Activated CD8-positive, alpha-beta memory T cell treated with anti-CD3 and anti-CD28 coated beads, Interleukin-2, amount 10 ng/mL, durations not matched to agents 7 days and 5 days (primary cell): ENCODE measurements around the gene VASH1. TPM values are rescaled to one million over a fixed set of nuclear protein-coding genes. Genes with fewer than 3 reads are reported as not detected.

Source experiments
- ATAC-seq: fragments of 150-1000 bp; cut with Tn5 transposase; one replicate; pipeline ENCODE4 v1.10.0; 2021; ENCODE audit warnings: moderate library complexity
- CTCF ChIA-PET: fragments of 350-600 bp; sonication (Branson Sonifier 250); formaldehyde crosslinking; loops from one replicate; lab custom pipeline; 2021; ENCODE audit warnings: antibody characterized with exemption; lab: Charles Lee
- DNase-seq: peaks from one replicate; pipeline ENCODE4 v3.0.0-alpha.2; 2020
- H3K27ac Mint-ChIP-seq: one replicate; pipeline ENCODE4 v1.8.0; 2021; ENCODE audit warnings: mild to moderate bottlenecking, mixed read lengths
- H3K27me3 Mint-ChIP-seq: one replicate; pipeline ENCODE4 v1.8.0; 2021; ENCODE audit warnings: mixed read lengths
- H3K36me3 Mint-ChIP-seq: one replicate; pipeline ENCODE4 v1.8.0; 2021; ENCODE audit warnings: mild to moderate bottlenecking, mixed read lengths
- H3K4me1 Mint-ChIP-seq: one replicate; pipeline ENCODE4 v1.8.0; 2021; ENCODE audit warnings: mixed read lengths
- H3K4me3 Mint-ChIP-seq: one replicate; pipeline ENCODE4 v1.8.0; 2021; ENCODE audit warnings: mild to moderate bottlenecking, moderate library complexity, mixed read lengths
- H3K9me3 Mint-ChIP-seq: one replicate; pipeline ENCODE4 v1.8.0; 2022; ENCODE audit warnings: low read depth, mixed read lengths
- total RNA-seq, 2 experiments: library from RNA; stranded (reverse); gene quantifications; one replicate each; pipeline ENCODE4 v1.2.3, GENCODE V29; 2021

The VASH1 gene
- total RNA-seq, 2 experiments from 2014 or later = 3.3 to 8.1 TPM

GRCh38 chr14:76754586-76754985, 6.7 kb upstream of the VASH1 start:
- ATAC-seq (no peak), DNase-seq (no peak)
- H3K27me3 Mint-ChIP-seq = peaks cover 20% of the 10 kb centered on the region
- H3K27ac Mint-ChIP-seq = no peak overlapping the region
- H3K4me3 Mint-ChIP-seq = no peak overlapping the region
- CTCF ChIA-PET = no interaction called here
- H3K4me1 Mint-ChIP-seq = no peaks in the 10 kb centered on the region
- H3K36me3 Mint-ChIP-seq = no peaks in the 10 kb centered on the region
- no peaks in the 10 kb centered on the region for H3K9me3 Mint-ChIP-seq

GRCh38 chr14:76755610-76756370, 5.5 kb upstream of the VASH1 start:
- Mint-ChIP-seq H3K36me3 (no peaks in the 10 kb centered on the region), H3K27ac (no peak overlapping the region), H3K4me3 (no peak overlapping the region), H3K9me3 (no peaks in the 10 kb centered on the region), H3K27me3 (peaks cover 31% of the 10 kb centered on the region), H3K4me1 (peaks cover under 1% of the 10 kb centered on the region)
- no peak for ATAC-seq
- CTCF ChIA-PET = interaction anchor here (0.7 kb wide), 1 partner anchor 29 kb away, joined by 3 read pairs; no protein-coding TSS in a partner anchor
- no peak for DNase-seq

GRCh38 chr14:76756371-76756750, 4.9 kb upstream of the VASH1 start:
- DNase-seq = no peak
- peaks cover 33% of the 10 kb centered on the region for H3K27me3 Mint-ChIP-seq
- H3K9me3 Mint-ChIP-seq = no peaks in the 10 kb centered on the region

GRCh38 chr14:76759589-76759988, 1.7 kb upstream of the VASH1 start:
- no peak for DNase-seq
- H3K9me3 Mint-ChIP-seq = no peaks in the 10 kb centered on the region
- peaks cover 52% of the 10 kb centered on the region for H3K27me3 Mint-ChIP-seq
- no peak overlapping the region for H3K4me3 Mint-ChIP-seq
- no peak for ATAC-seq
- no peak overlapping the region for H3K27ac Mint-ChIP-seq
- H3K4me1 Mint-ChIP-seq = peaks cover 7% of the 10 kb centered on the region
- H3K36me3 Mint-ChIP-seq = no peaks in the 10 kb centered on the region
- CTCF ChIA-PET = interaction anchor here (1.1 kb wide), 1 partner anchor 49 kb away, joined by 3 read pairs; no protein-coding TSS in a partner anchor

More at GRCh38 chr14:76756371-76756750, 4.9 kb upstream of the VASH1 start:
- no peak overlapping the region for H3K27ac Mint-ChIP-seq
- H3K36me3 Mint-ChIP-seq = no peaks in the 10 kb centered on the region
- peaks cover 2% of the 10 kb centered on the region for H3K4me1 Mint-ChIP-seq
- CTCF ChIA-PET = interaction anchor here (0.7 kb wide), 1 partner anchor 29 kb away, joined by 3 read pairs; no protein-coding TSS in a partner anchor
- H3K4me3 Mint-ChIP-seq = no peak overlapping the region
- ATAC-seq = no peak

- Mint-ChIP-seq H3K4me1 (peaks cover 7% of the 10 kb centered on the region), H3K4me3 (peak overlapping the region; percentile 61), H3K36me3 (no peaks in the 10 kb centered on the region), H3K9me3 (no peaks in the 10 kb centered on the region), H3K27me3 (peaks cover 53% of the 10 kb centered on the region), H3K27ac (no peak overlapping the region)
- CTCF ChIA-PET = interaction anchor here (1.0 to 1.1 kb wide), 3 partner anchors 24 to 51 kb away, joined by 3 to 5 read pairs (median 4); no protein-coding TSS in a partner anchor
- ATAC-seq (no peak), DNase-seq (peak; percentile 32)
Measured at GRCh38 chr14:76760331-76761135, 735 bp upstream of the VASH1 start.

GRCh38 chr14:76761960-76762410, 717 bp downstream of the VASH1 start:
- no peaks in the 10 kb centered on the region for H3K36me3 Mint-ChIP-seq
- H3K4me3 Mint-ChIP-seq = peak overlapping the region; percentile 66
- CTCF ChIA-PET = interaction anchor here (1.0 to 1.3 kb wide), 2 partner anchors 21 to 23 kb away, joined by 3 to 4 read pairs; no protein-coding TSS in a partner anchor
- H3K27me3 Mint-ChIP-seq = peaks cover 53% of the 10 kb centered on the region
- ATAC-seq (peak; percentile 2), DNase-seq (peak; percentile 36)
- H3K4me1 Mint-ChIP-seq = peaks cover 7% of the 10 kb centered on the region
- H3K9me3 Mint-ChIP-seq = no peaks in the 10 kb centered on the region
- no peak overlapping the region for H3K27ac Mint-ChIP-seq

GRCh38 chr14:76762411-76763095, 1.3 kb downstream of the VASH1 start:
- Mint-ChIP-seq H3K4me3 (peak overlapping the region; percentile 66), H3K27ac (no peak overlapping the region), H3K27me3 (peaks cover 53% of the 10 kb centered on the region), H3K9me3 (no peaks in the 10 kb centered on the region), H3K36me3 (no peaks in the 10 kb centered on the region), H3K4me1 (peaks cover 7% of the 10 kb centered on the region)
- no peak for ATAC-seq
- DNase-seq = peak; percentile 37
- CTCF ChIA-PET = interaction anchor here (1.3 kb wide), 1 partner anchor 20 kb away, joined by 3 read pairs; no protein-coding TSS in a partner anchor

- DNase-seq (peak; percentile 28), ATAC-seq (no peak)
- no peak overlapping the region for H3K4me3 Mint-ChIP-seq
- CTCF ChIA-PET = interaction anchor here (1.0 kb wide), 1 partner anchor 57 kb away, joined by 3 read pairs; no protein-coding TSS in a partner anchor
- H3K36me3 Mint-ChIP-seq = no peaks in the 10 kb centered on the region
- H3K9me3 Mint-ChIP-seq = no peaks in the 10 kb centered on the region
- peaks cover 15% of the 10 kb centered on the region for H3K4me1 Mint-ChIP-seq
- peaks cover 48% of the 10 kb centered on the region for H3K27me3 Mint-ChIP-seq
- H3K27ac Mint-ChIP-seq = no peak overlapping the region
Measured at GRCh38 chr14:76763096-76764041, 2.1 kb downstream of the VASH1 start.

- H3K27me3 Mint-ChIP-seq = peaks cover 31% of the 10 kb centered on the region
- H3K4me3 Mint-ChIP-seq = no peak overlapping the region
- ATAC-seq (no peak), DNase-seq (peak; percentile 21)
- H3K9me3 Mint-ChIP-seq = no peaks in the 10 kb centered on the region
- no peaks in the 10 kb centered on the region for H3K36me3 Mint-ChIP-seq
- CTCF ChIA-PET = interaction anchor here (0.6 to 2.3 kb wide), 3 partner anchors 17 to 47 kb away, joined by 3 to 6 read pairs (median 3); partner anchors contain the start of gene ANGEL1
- H3K4me1 Mint-ChIP-seq = peaks cover 25% of the 10 kb centered on the region
- no peak overlapping the region for H3K27ac Mint-ChIP-seq
Measured at GRCh38 chr14:76765461-76765931, 4.2 kb downstream of the VASH1 start.

GRCh38 chr14:76767681-76768656, 6.7 kb downstream of the VASH1 start:
- H3K27me3 Mint-ChIP-seq = peaks cover 18% of the 10 kb centered on the region
- H3K36me3 Mint-ChIP-seq = no peaks in the 10 kb centered on the region
- CTCF ChIA-PET = interaction anchor here (0.5 to 2.0 kb wide), 3 partner anchors 15 to 487 kb away, joined by 3 to 9 read pairs (median 6); no protein-coding TSS in a partner anchor
- H3K9me3 Mint-ChIP-seq = no peaks in the 10 kb centered on the region
- DNase-seq (peak; percentile 86), ATAC-seq (peak; percentile 99)
- H3K4me3 Mint-ChIP-seq = no peak overlapping the region
- peak overlapping the region; percentile 76 for H3K27ac Mint-ChIP-seq
- H3K4me1 Mint-ChIP-seq = peaks cover 18% of the 10 kb centered on the region
